HCT116 (cell line): ENCODE results near the gene CELF2. TPM values are rescaled to one million over a fixed set of nuclear protein-coding genes. Genes with fewer than 3 reads are reported as not detected.

Source experiments
- ATAC-seq: fragments of 200-7000 bp; cut with Tn5 transposase; 2 replicates; pipeline ENCODE4 v1.9.1; 2020; ENCODE audit warnings: mild to moderate bottlenecking, moderate library complexity
- BruUV-seq: library from RNA; stranded (reverse); fragments of 400-500 nt; replicated peaks from 2 replicates; lab custom pipeline; 2021; lab: Mats Ljungman, UMichigan
- CTCF ChIA-PET: fragments of 300-600 bp; sonication (Branson Sonifier 250); formaldehyde crosslinking; loops from one replicate; lab custom pipeline; 2021; ENCODE audit warnings: antibody characterized with exemption; lab: Charles Lee
- POLR2A ChIA-PET: fragments of 300-600, 350-600 bp; sonication (Branson Sonifier 250); formaldehyde crosslinking; loops from one replicate; lab custom pipeline; 2021; ENCODE audit warnings: antibody characterized with exemption; lab: Charles Lee
- RAD21 ChIA-PET, 2 experiments: fragments of 300-600 bp; sonication (Branson Sonifier 250); formaldehyde crosslinking; loops; one replicate each; lab custom pipeline; 2023; ENCODE audit warnings: low total read pairs in 2 of 2; ENCODE audit not compliant: uncharacterized antibody in 2 of 2, unreplicated experiment in 2 of 2, low non-redundant PET in 1 of 2; lab: Charles Lee
- DNase-seq: peaks from one replicate; pipeline ENCODE4 v3.0.0-alpha.2; 2010; ENCODE audit warnings: low read depth, low spot score
- H2AFZ ChIP-seq: fragments of 200-600 bp; shearing (Covaris generic), sonication (generic); 2 replicates; pipeline ENCODE4 v1.6.1; 2017; ENCODE audit warnings: low read depth, mixed run types, mixed read lengths, antibody characterized with exemption, low read length; ENCODE audit not compliant: poor library complexity, severe bottlenecking
- H3K27ac ChIP-seq: 2 replicates; pipeline ENCODE4 v1.5.1; 2012; ENCODE audit warnings: low read depth, low read length
- H3K27me3 ChIP-seq: fragments of 200-600 bp; sonication (generic); 2 replicates; pipeline ENCODE4 v1.6.1; 2016; ENCODE audit warnings: mixed run types, low read length, mixed read lengths; ENCODE audit not compliant: insufficient read depth
- H3K36me3 ChIP-seq, 2 experiments: fragments of 200-500 bp in 1 of 2; fragments of 200-600 bp in 1 of 2; sonication (Bioruptor generic) in 1 of 2; sonication (generic) in 1 of 2; 2 replicates each; pipeline versions ENCODE4 v1.5.1 to v1.6.1; 2014 to 2016; ENCODE audit warnings: low read length in 2 of 2, inconsistent platforms in 1 of 2, mixed read lengths in 1 of 2, mixed run types in 1 of 2; ENCODE audit not compliant: insufficient read depth in 2 of 2, control insufficient read depth in 1 of 2
- H3K4me1 ChIP-seq, 2 experiments: fragments of 200-600 bp in 1 of 2; sonication (generic) in 1 of 2; 2 replicates each; pipeline versions ENCODE4 v1.5.1 to v1.6.1; 2012 to 2017; ENCODE audit warnings: low read length in 2 of 2, inconsistent platforms in 1 of 2, mild to moderate bottlenecking in 1 of 2, mixed read lengths in 1 of 2, mixed run types in 1 of 2, moderate library complexity in 1 of 2; ENCODE audit not compliant: insufficient read depth in 2 of 2, control insufficient read depth in 1 of 2
- H3K4me2 ChIP-seq: fragments of 200-600 bp; sonication (generic); 2 replicates; pipeline ENCODE4 v1.6.1; 2017; ENCODE audit warnings: mixed run types, low read length, mixed read lengths
- H3K4me3 ChIP-seq, 2 experiments: fragments of 200-600 bp in 1 of 2; sonication (generic) in 1 of 2; replicated peaks in 1 of 2; 2 replicates each; pipeline ENCODE4 v1.5.1; 2011 to 2016; ENCODE audit warnings: low read length in 2 of 2, control low read depth in 1 of 2, low read depth in 1 of 2, mild to moderate bottlenecking in 1 of 2, mixed read lengths in 1 of 2, mixed run types in 1 of 2
- H3K79me2 ChIP-seq: fragments of 200-600 bp; sonication (generic); 2 replicates; pipeline ENCODE4 v1.6.1; 2017; ENCODE audit warnings: mild to moderate bottlenecking, mixed run types, low read length, moderate library complexity, mixed read lengths; ENCODE audit not compliant: insufficient read depth
- H3K9ac ChIP-seq: fragments of 200-600 bp; sonication (generic); 2 replicates; pipeline ENCODE4 v1.6.1; 2016; ENCODE audit warnings: low read length, mixed read lengths
- H3K9me2 ChIP-seq: fragments of 200-600 bp; sonication (generic), shearing (Covaris generic); 2 replicates; pipeline ENCODE4 v1.6.1; 2017; ENCODE audit warnings: mixed run types, mild to moderate bottlenecking, moderate library complexity; ENCODE audit not compliant: insufficient read depth
- H3K9me3 ChIP-seq, 2 experiments: fragments of 200-500 bp in 1 of 2; fragments of 200-600 bp in 1 of 2; sonication (Bioruptor generic) in 1 of 2; sonication (generic) in 1 of 2; 2 replicates each; pipeline ENCODE4 v1.6.1; 2014 to 2017; ENCODE audit warnings: low read length in 2 of 2, mixed read lengths in 2 of 2, inconsistent platforms in 1 of 2, low read depth in 1 of 2, mild to moderate bottlenecking in 1 of 2, mixed run types in 1 of 2, moderate library complexity in 1 of 2; ENCODE audit not compliant: control insufficient read depth in 1 of 2, insufficient read depth in 1 of 2
- H4K20me1 ChIP-seq: fragments of 200-600 bp; sonication (generic), shearing (Covaris generic); 2 replicates; pipeline ENCODE4 v1.6.1; 2017; ENCODE audit warnings: mixed run types, mild to moderate bottlenecking, moderate library complexity; ENCODE audit not compliant: insufficient read depth
- ATF3 ChIP-seq: IDR thresholded peaks from 2 replicates; pipeline ENCODE4 v1.6.1; 2012
- CEBPB ChIP-seq: IDR thresholded peaks from 2 replicates; pipeline ENCODE4 v1.6.1; 2012; ENCODE audit warnings: low read depth
- ELF1 ChIP-seq: IDR thresholded peaks from 2 replicates; pipeline ENCODE4 v1.6.1; 2012; ENCODE audit warnings: low read depth, borderline replicate concordance
- FOSL1 ChIP-seq: IDR thresholded peaks from 2 replicates; pipeline ENCODE4 v1.6.1; 2012; ENCODE audit warnings: low read depth
- TCF7L2 ChIP-seq: IDR thresholded peaks from 2 replicates; pipeline ENCODE4 v1.7.0; 2011; ENCODE audit warnings: borderline replicate concordance, inconsistent platforms; ENCODE audit not compliant: insufficient read depth, insufficient read length; ENCODE audit errors: extremely low read depth
- ZNF274 ChIP-seq: fragments of 200-500 bp; sonication (Bioruptor generic); IDR thresholded peaks from 2 replicates; pipeline ENCODE4 v1.6.1; 2014; ENCODE audit warnings: mild to moderate bottlenecking, low read depth, low read length, inconsistent platforms
- intact Hi-C: fragments of 100-400 bp; cut with micrococcal nuclease; formaldehyde crosslinking; loops from 2 replicates; pipeline ENCODE4 v1.10.0; 2022
- total RNA-seq: library from RNA; stranded (reverse); gene quantifications from one replicate; pipeline ENCODE4 v1.2.1, GENCODE V29; 2021; ENCODE audit not compliant: unreplicated experiment
- TF ChIP-seq, protein P1 (sequence below): IDR thresholded peaks from 2 replicates; pipeline ENCODE4 v1.6.1; 2012
- TF ChIP-seq, protein P2 (sequence below), 3 experiments: fragments of 200-600 bp in 1 of 3; sonication (generic) in 1 of 3; IDR thresholded peaks in 2 of 3; conservative IDR thresholded peaks in 1 of 3; 2 replicates each; pipeline ENCODE4 v1.5.1; 2012 to 2017; ENCODE audit warnings: low read depth in 2 of 3, low read length in 2 of 3, antibody characterized with exemption in 1 of 3, borderline replicate concordance in 1 of 3, control low read depth in 1 of 3, mild to moderate bottlenecking in 1 of 3, mixed read lengths in 1 of 3, mixed run types in 1 of 3, moderate library complexity in 1 of 3; ENCODE audit not compliant: insufficient read depth in 1 of 3

CELF2 gene
- total RNA-seq, 1 experiment from 2014 or later: 0.66 TPM

DNA sequence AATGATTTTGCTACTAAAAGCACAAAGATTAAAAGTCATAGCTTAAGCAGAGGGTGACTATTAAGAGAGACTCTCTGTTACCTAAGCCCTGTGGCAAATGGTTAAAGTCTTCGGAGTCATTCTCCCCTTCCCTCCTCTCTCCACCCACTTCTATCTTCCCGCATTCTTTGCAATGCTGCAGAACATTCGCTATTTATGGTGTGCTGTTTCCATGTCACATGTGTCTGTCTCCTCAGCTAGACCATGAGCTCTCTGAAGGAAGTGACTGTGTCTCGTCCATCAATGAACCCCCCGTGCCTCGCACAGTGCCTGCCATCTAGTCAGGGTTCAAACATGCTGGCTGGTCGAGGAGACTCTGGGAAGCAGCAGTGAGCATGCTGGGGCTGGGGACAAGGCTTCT is 321.3 kb downstream of the CELF2 start:
- Histone ChIP-seq H3K9ac (no peak overlapping the region), H3K4me2 (no peak overlapping the region), H3K27me3 (peaks cover 23% of the 10 kb centered on the region), H3K27ac (no peak overlapping the region), H3K79me2 (no peaks in the 10 kb centered on the region), H3K9me3 (no peaks in the 10 kb centered on the region), H3K4me3 (no peak overlapping the region), H3K4me1 (no peaks in the 10 kb centered on the region), H4K20me1 (no peaks in the 10 kb centered on the region), H3K36me3 (no peaks in the 10 kb centered on the region), H2AFZ (no peak overlapping the region), H3K9me2 (no peaks in the 10 kb centered on the region)
- TF ChIP-seq ZNF274: no peak
- TF ChIP-seq, protein P1, sequence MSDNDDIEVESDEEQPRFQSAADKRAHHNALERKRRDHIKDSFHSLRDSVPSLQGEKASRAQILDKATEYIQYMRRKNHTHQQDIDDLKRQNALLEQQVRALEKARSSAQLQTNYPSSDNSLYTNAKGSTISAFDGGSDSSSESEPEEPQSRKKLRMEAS: no peak
- TF ChIP-seq ELF1: no peak
- TF ChIP-seq FOSL1: no peak
- no peak for TF ChIP-seq CEBPB
- no peak for TF ChIP-seq TCF7L2
- TF ChIP-seq ATF3: no peak
- BruUV-seq: no TSS peak
- no peak for ATAC-seq
- POLR2A ChIA-PET: no interaction called here
- no peak for DNase-seq
- RAD21 ChIA-PET: no interaction called here
- intact Hi-C loops: no loop called here
- CTCF ChIA-PET: no interaction called here

DNA sequence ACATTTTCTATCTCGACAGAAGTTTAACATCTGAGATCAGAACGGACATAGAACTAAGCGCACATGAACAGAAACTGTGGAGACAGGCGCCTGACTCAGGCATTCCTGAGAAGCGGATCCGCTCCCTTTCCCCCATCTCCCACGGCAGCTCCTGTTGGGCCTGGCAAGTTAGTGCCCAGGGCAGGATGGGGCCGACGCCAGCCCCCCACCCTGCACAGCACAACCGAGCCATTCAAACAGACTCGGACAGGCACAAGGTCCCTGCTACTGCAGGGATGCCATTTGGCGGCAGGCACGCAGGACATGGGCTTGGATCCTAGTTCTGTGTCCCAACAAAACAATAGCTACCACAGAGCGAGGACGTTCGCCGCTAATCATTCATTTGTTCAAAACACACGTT is 322.0 kb downstream of the CELF2 start:
- BruUV-seq: no TSS peak
- Histone ChIP-seq H3K27ac (no peak overlapping the region), H4K20me1 (no peaks in the 10 kb centered on the region), H3K9ac (no peak overlapping the region), H3K9me2 (no peaks in the 10 kb centered on the region), H3K79me2 (no peaks in the 10 kb centered on the region), H3K27me3 (peaks cover 18% of the 10 kb centered on the region), H3K4me1 (no peaks in the 10 kb centered on the region), H3K36me3 (no peaks in the 10 kb centered on the region), H3K4me3 (no peak overlapping the region), H3K9me3 (no peaks in the 10 kb centered on the region), H2AFZ (no peak overlapping the region), H3K4me2 (no peak overlapping the region)
- ChIA-PET RAD21 (no interaction called here), POLR2A (no interaction called here), CTCF (no interaction called here)
- DNase-seq (no peak), ATAC-seq (no peak)
- no peak for TF ChIP-seq CEBPB
- TF ChIP-seq, protein P2, sequence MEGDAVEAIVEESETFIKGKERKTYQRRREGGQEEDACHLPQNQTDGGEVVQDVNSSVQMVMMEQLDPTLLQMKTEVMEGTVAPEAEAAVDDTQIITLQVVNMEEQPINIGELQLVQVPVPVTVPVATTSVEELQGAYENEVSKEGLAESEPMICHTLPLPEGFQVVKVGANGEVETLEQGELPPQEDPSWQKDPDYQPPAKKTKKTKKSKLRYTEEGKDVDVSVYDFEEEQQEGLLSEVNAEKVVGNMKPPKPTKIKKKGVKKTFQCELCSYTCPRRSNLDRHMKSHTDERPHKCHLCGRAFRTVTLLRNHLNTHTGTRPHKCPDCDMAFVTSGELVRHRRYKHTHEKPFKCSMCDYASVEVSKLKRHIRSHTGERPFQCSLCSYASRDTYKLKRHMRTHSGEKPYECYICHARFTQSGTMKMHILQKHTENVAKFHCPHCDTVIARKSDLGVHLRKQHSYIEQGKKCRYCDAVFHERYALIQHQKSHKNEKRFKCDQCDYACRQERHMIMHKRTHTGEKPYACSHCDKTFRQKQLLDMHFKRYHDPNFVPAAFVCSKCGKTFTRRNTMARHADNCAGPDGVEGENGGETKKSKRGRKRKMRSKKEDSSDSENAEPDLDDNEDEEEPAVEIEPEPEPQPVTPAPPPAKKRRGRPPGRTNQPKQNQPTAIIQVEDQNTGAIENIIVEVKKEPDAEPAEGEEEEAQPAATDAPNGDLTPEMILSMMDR (IDR thresholded peaks at IDR 0.05 in 2 of 3, conservative IDR thresholded peaks at IDR 0.05 in 1 of 3; ENCODE audit: borderline replicate concordance in 1 of 3, insufficient read depth in 1 of 3, low read depth in 2 of 3, low read length in 2 of 3): no peak
- intact Hi-C loops: no loop called here
